Endothelial cell of umbilical vein (primary cell): ENCODE measurements around the gene DGKG. TPM values are rescaled to one million over a fixed set of nuclear protein-coding genes. Genes with fewer than 3 reads are reported as not detected.

ENCODE experiments used
- BruUV-seq: library from RNA; stranded (reverse); fragments of 400-500 nt; replicated peaks from 2 replicates; lab custom pipeline; 2021; lab: Mats Ljungman, UMichigan
- CTCF ChIA-PET: fragments of 300-600, 350-600 bp; sonication (Branson Sonifier 250); formaldehyde crosslinking; loops from one replicate; lab custom pipeline; 2021; ENCODE audit warnings: antibody characterized with exemption, inconsistent platforms; lab: Charles Lee
- POLR2A ChIA-PET: fragments of 300-600, 350-600 bp; sonication (Branson Sonifier 250); formaldehyde crosslinking; loops from one replicate; lab custom pipeline; 2021; ENCODE audit warnings: antibody characterized with exemption, inconsistent platforms; lab: Charles Lee
- DNase-seq: peaks from one replicate; pipeline ENCODE4 v3.0.0-alpha.2; 2011; ENCODE audit warnings: low read depth, low spot score
- FAIRE-seq: peaks from 2 replicates; lab custom pipeline; 2011; peaks lifted over from hg19 to GRCh38; lab: Jason Lieb, UNC
- H2AFZ ChIP-seq: 2 replicates; pipeline ENCODE4 v1.6.0; 2012; ENCODE audit warnings: low read depth, low read length, control low read depth, inconsistent platforms
- H3K27ac ChIP-seq: 2 replicates; pipeline ENCODE4 v1.5.1; 2011; ENCODE audit warnings: low read depth, mild to moderate bottlenecking, control low read depth, low read length, moderate library complexity; ENCODE audit not compliant: insufficient read depth
- H3K27me3 ChIP-seq, 2 experiments: 2 replicates each; pipeline versions ENCODE4 v1.6.0 to v1.6.1; 2011; ENCODE audit warnings: low read length in 2 of 2, mixed read lengths in 1 of 2; ENCODE audit not compliant: control insufficient read depth in 2 of 2, insufficient read depth in 2 of 2
- H3K36me3 ChIP-seq, 2 experiments: 2 replicates in 1 of 2; 3 replicates in 1 of 2; pipeline ENCODE4 v1.5.1; 2011; ENCODE audit warnings: low read length in 2 of 2, mild to moderate bottlenecking in 1 of 2, moderate library complexity in 1 of 2; ENCODE audit not compliant: control insufficient read depth in 2 of 2, insufficient read depth in 2 of 2; ENCODE audit errors: extremely low read depth in 1 of 2
- H3K4me1 ChIP-seq: 3 replicates; pipeline ENCODE4 v1.5.1; 2011; ENCODE audit warnings: mild to moderate bottlenecking, low read length; ENCODE audit not compliant: control insufficient read depth, insufficient read depth; ENCODE audit errors: extremely low read depth
- H3K4me2 ChIP-seq: 2 replicates; pipeline ENCODE4 v1.6.1; 2011; ENCODE audit warnings: low read length, control low read depth, mixed read lengths; ENCODE audit not compliant: insufficient read depth
- H3K4me3 ChIP-seq, 3 experiments: fragments of 200-600 bp in 1 of 3; sonication (generic), shearing (Covaris generic) in 1 of 3; replicated peaks in 1 of 3; 2 replicates each; pipeline ENCODE4 v1.5.1; 2011 to 2016; ENCODE audit warnings: control low read depth in 3 of 3, low read length in 3 of 3, mild to moderate bottlenecking in 2 of 3, inconsistent platforms in 1 of 3, low read depth in 1 of 3, moderate library complexity in 1 of 3; ENCODE audit not compliant: insufficient read depth in 1 of 3
- H3K79me2 ChIP-seq: 2 replicates; pipeline ENCODE4 v1.6.0; 2012; ENCODE audit warnings: low read length, inconsistent platforms; ENCODE audit not compliant: control insufficient read depth, insufficient read depth
- H3K9ac ChIP-seq: replicated peaks from 2 replicates; pipeline ENCODE3; 2011; ENCODE audit warnings: low read length, control low read depth; ENCODE audit not compliant: insufficient read depth; ENCODE audit errors: extremely low read depth
- H3K9me1 ChIP-seq: replicated peaks from 3 replicates; pipeline ENCODE4 v1.6.0; 2011; ENCODE audit warnings: mild to moderate bottlenecking, low read length; ENCODE audit not compliant: control insufficient read depth, insufficient read depth; ENCODE audit errors: extremely low read depth
- H3K9me3 ChIP-seq: replicated peaks from 2 replicates; pipeline ENCODE4 v1.5.1; 2012; ENCODE audit warnings: low read length, inconsistent platforms; ENCODE audit not compliant: control insufficient read depth, insufficient read depth
- H4K20me1 ChIP-seq: replicated peaks from 2 replicates; pipeline ENCODE3; 2011; ENCODE audit warnings: mild to moderate bottlenecking, low read length; ENCODE audit not compliant: control insufficient read depth, insufficient read depth; ENCODE audit errors: extremely low read depth
- CTCF ChIP-seq, 2 donors: IDR thresholded peaks; 1 replicate in 1 of 2; 2 replicates in 1 of 2; pipeline ENCODE4 v1.5.1; 2011; ENCODE audit warnings: low read length in 2 of 2, mild to moderate bottlenecking in 2 of 2, moderate library complexity in 2 of 2, control low read depth in 1 of 2, inconsistent platforms in 1 of 2, low read depth in 1 of 2; ENCODE audit not compliant: insufficient read depth in 1 of 2; ENCODE audit errors: extremely low read depth in 1 of 2
- EZH2 ChIP-seq: IDR thresholded peaks from 2 replicates; pipeline ENCODE4 v1.6.1; 2012; ENCODE audit warnings: borderline replicate concordance, low read depth, mild to moderate bottlenecking, moderate library complexity, low read length, inconsistent platforms; ENCODE audit not compliant: severe bottlenecking
- GATA2 ChIP-seq: IDR thresholded peaks from 2 replicates; pipeline ENCODE4 v1.7.0; 2011; ENCODE audit warnings: low read depth, mild to moderate bottlenecking, moderate library complexity, mixed read lengths, low read length; ENCODE audit not compliant: insufficient read length, insufficient read depth
- JUN ChIP-seq: IDR thresholded peaks from 2 replicates; pipeline ENCODE4 v1.6.1; 2011; ENCODE audit warnings: borderline replicate concordance, low read depth; ENCODE audit not compliant: insufficient read length, insufficient read depth
- MYC ChIP-seq: IDR thresholded peaks from one replicate; pipeline ENCODE4 v1.6.1; 2011; ENCODE audit warnings: mild to moderate bottlenecking, low read depth, low read length
- POLR2AphosphoS5 ChIP-seq: IDR thresholded peaks from 2 replicates; pipeline ENCODE4 v1.6.1; 2012; ENCODE audit warnings: low read depth, mild to moderate bottlenecking, control low read depth, low read length, moderate library complexity; ENCODE audit not compliant: insufficient read depth
- dilution Hi-C: fragments of 300-500 bp; cut with MboI; formaldehyde crosslinking; loops from one replicate; pipeline ENCODE4 v1.15.0; 2019; ENCODE audit warnings: low sequenced_read_pairs; ENCODE audit not compliant: extremely low pct_ligation_motif_present
- intact Hi-C: fragments of 100-400 bp; cut with micrococcal nuclease; formaldehyde crosslinking; loops from one replicate; pipeline ENCODE4 v1.10.0; 2022
- polyA plus RNA-seq, 4 experiments: library from polyadenylated mRNA; depleted of rRNA in 3 of 4; stranded (reverse) in 3 of 4; unstranded in 1 of 4; fragments of >200 nt; gene quantifications; 2 replicates each; pipeline versions ENCODE4 v1.2.1 to v1.2.3, GENCODE V29; 2011 to 2012; ENCODE audit warnings: missing spikeins in 1 of 4
- total RNA-seq: library from RNA; stranded (reverse); gene quantifications from 2 replicates; pipeline ENCODE4 v1.2.3, GENCODE V29; 2021

DGKG gene
- total and polyA plus RNA-seq, 2 donors (not counting 3 experiments of a cell fraction or from before 2014, with no cell fraction given), result not detected

DNA sequence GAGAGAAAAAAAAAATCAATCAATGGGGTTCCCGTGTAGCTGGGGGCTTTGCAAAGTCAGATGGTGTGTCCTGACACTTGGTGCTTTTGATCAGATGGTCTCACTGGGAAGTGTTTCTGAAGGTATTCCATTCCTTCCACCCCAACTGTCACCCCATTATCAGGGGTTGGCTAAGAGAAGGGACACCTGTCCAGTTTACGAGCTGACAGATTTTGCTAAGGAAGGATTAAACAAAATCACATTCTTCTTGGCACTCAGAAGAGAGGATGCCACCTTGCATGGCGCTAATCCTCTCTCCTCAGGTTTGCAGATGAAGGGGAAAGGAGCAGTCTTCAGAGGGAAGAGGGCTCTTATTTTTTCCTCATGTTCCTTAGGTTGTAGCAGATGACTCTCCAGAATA is 149.4 kb downstream of the DGKG start:
- no peaks in the 10 kb centered on the region for H4K20me1 ChIP-seq
- no peaks in the 10 kb centered on the region for H3K36me3 ChIP-seq
- DNase-seq, result no peak
- H3K4me1 ChIP-seq, result no peaks in the 10 kb centered on the region
- no peak overlapping the region for H3K9ac ChIP-seq
- no peaks in the 10 kb centered on the region for H3K27me3 ChIP-seq
- no peaks in the 10 kb centered on the region for H3K79me2 ChIP-seq
- dilution Hi-C loops, result no loop called here
- no peak overlapping the region for H2AFZ ChIP-seq
- CTCF ChIA-PET, result no interaction called here
- H3K4me2 ChIP-seq, result no peak overlapping the region
- intact Hi-C loops, result no loop called here
- TF ChIP-seq CTCF (IDR thresholded peaks at IDR 0.05; ENCODE audit: extremely low read depth in 1 of 2, insufficient read depth in 1 of 2, low read depth in 1 of 2, low read length in 2 of 2), result no peak
- no peak for TF ChIP-seq EZH2
- TF ChIP-seq MYC, result no peak
- TF ChIP-seq POLR2AphosphoS5, result no peak
- no peak for TF ChIP-seq GATA2
- no peak for TF ChIP-seq JUN
- H3K9me3 ChIP-seq, result no peaks in the 10 kb centered on the region
- H3K9me1 ChIP-seq, result no peaks in the 10 kb centered on the region
- POLR2A ChIA-PET, result no interaction called here
- H3K27ac ChIP-seq, result no peak overlapping the region
- FAIRE-seq, result no peak
- BruUV-seq, result no TSS peak
- H3K4me3 ChIP-seq, result no peak overlapping the region
